Measurements from ENCODE around the gene RXRA.

RXRA gene

GRCh38 chr9:134289241-134289875, 36.9 kb upstream of the RXRA start:
- H3K4me3 ChIP-seq (ENCODE audit: low read length) = no peak overlapping the region
- no peak for DNase-seq (ENCODE audit: low read depth)
- TF ChIP-seq CTCF (conservative IDR thresholded peaks at IDR 0.05; ENCODE audit: low read length) = no peak

GRCh38 chr9:134290603-134291451, 35.4 kb upstream of the RXRA start:
- no peak for TF ChIP-seq CTCF (conservative IDR thresholded peaks at IDR 0.05; ENCODE audit: low read length)
- H3K4me3 ChIP-seq (ENCODE audit: low read length) = no peak overlapping the region
- no peak for DNase-seq (ENCODE audit: low read depth)

GRCh38 chr9:134291452-134291881, 34.8 kb upstream of the RXRA start:
- DNase-seq (ENCODE audit: low read depth) = no peak
- no peak overlapping the region for H3K4me3 ChIP-seq (ENCODE audit: low read length)
- no peak for TF ChIP-seq CTCF (conservative IDR thresholded peaks at IDR 0.05; ENCODE audit: low read length)

- DNase-seq (ENCODE audit: low read depth) = no peak
- TF ChIP-seq CTCF (conservative IDR thresholded peaks at IDR 0.05; ENCODE audit: low read length) = no peak
- H3K4me3 ChIP-seq (ENCODE audit: low read length) = no peak overlapping the region
These were observed 34.0 kb upstream of the RXRA start for GRCh38 chr9:134291961-134292871.

- H3K4me3 ChIP-seq (ENCODE audit: low read length) = no peak overlapping the region
- DNase-seq (ENCODE audit: low read depth) = no peak
- no peak for TF ChIP-seq CTCF (conservative IDR thresholded peaks at IDR 0.05; ENCODE audit: low read length)
These were observed 33.2 kb upstream of the RXRA start for GRCh38 chr9:134293031-134293521.

GRCh38 chr9:134293611-134294152, 32.6 kb upstream of the RXRA start:
- DNase-seq (ENCODE audit: low read depth) = peak; percentile 65
- H3K4me3 ChIP-seq (ENCODE audit: low read length) = peak overlapping the region; percentile 39
- no peak for TF ChIP-seq CTCF (conservative IDR thresholded peaks at IDR 0.05; ENCODE audit: low read length)
